HepG2 (cell line): ENCODE data around the gene LMAN2. TPM values are rescaled to one million over a fixed set of nuclear protein-coding genes. Genes with fewer than 3 reads are reported as not detected.

ENCODE experiments used
- MIER3 ChIP-seq: IDR thresholded peaks from 2 replicates; pipeline ENCODE4 v1.6.1; 2016; ENCODE audit warnings: missing compliant biosample characterization, borderline replicate concordance
- U2AF2 ChIP-seq: fragments of 200-400 bp; formaldehyde crosslinking; IDR thresholded peaks from 2 replicates; pipeline ENCODE4 v1.6.1; 2017; ENCODE audit warnings: low read depth, mild to moderate bottlenecking, low read length
- XBP1 ChIP-seq: sonication (generic); formaldehyde crosslinking; IDR thresholded peaks from 2 replicates; pipeline ENCODE4 v1.5.0; 2020; ENCODE audit warnings: missing genetic modification reagents
- ZNF230 ChIP-seq: sonication (generic); formaldehyde crosslinking; IDR thresholded peaks from 2 replicates; pipeline ENCODE4 v1.4.0; 2020; ENCODE audit warnings: mild to moderate bottlenecking, missing genetic modification reagents
- ZNF407 ChIP-seq: sonication (generic); formaldehyde crosslinking; IDR thresholded peaks from one replicate; pipeline ENCODE4 v1.5.1; 2020; ENCODE audit warnings: mild to moderate bottlenecking, missing genetic modification reagents; ENCODE audit errors: not compliant biosample characterization
- ZNF543 ChIP-seq: sonication (generic); formaldehyde crosslinking; IDR thresholded peaks from 2 replicates; pipeline ENCODE4 v1.4.0; 2020; ENCODE audit warnings: mild to moderate bottlenecking, missing genetic modification reagents
- polyA plus RNA-seq, 8 experiments: library from polyadenylated mRNA; depleted of rRNA in 3 of 8; stranded (reverse) in 7 of 8; unstranded in 1 of 8; fragments of >200 nt; fragmentation: Illumina TruSeq in 4 of 8; extraction: Trizol in 4 of 8; gene quantifications; 2 replicates each; pipeline versions ENCODE4 v1.2.1 to v1.2.3, GENCODE V29; 2011 to 2016; ENCODE audit warnings: low read depth in 4 of 8, missing spikeins in 1 of 8, mixed read lengths in 1 of 8; ENCODE audit not compliant: insufficient read depth in 1 of 8
- total RNA-seq, 5 experiments: library from RNA; depleted of rRNA; stranded (reverse); fragments of >200 nt; fragmentation: Illumina TruSeq; extraction: Trizol; gene quantifications; 2 replicates each; pipeline ENCODE4 v1.2.3, GENCODE V29; 2016; ENCODE audit warnings: low read depth in 1 of 5

The LMAN2 gene
- total and polyA plus RNA-seq, 2 of the 13 experiments (the other 11 are each of a cell fraction or from before 2014, with no cell fraction given) = 191 to 197 TPM

DNA sequence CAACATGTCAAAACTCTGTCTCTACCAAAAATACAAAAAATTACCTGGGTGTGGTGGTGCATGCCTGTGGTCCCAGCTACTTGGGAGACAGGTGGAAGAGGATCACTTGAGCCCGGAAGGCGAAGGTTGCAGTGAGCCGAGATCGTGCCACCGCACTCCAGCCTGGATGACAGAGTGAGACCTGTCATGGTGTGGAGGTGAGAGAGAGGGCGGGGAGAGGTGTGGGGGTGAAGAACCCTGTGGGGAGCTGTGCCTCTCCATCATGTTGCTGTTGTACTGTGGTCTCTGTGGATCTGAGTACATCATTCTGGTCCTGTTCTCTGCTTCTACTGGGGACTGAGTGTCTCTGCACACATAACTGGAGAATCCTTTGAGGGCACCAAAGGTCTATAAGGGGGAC, 21.4 kb upstream of the LMAN2 start (continued):
- no peak for TF ChIP-seq ZNF407
- TF ChIP-seq ZNF230 (CRISPR knock-in tag) = no peak
- TF ChIP-seq XBP1 (CRISPR knock-in tag) = no peak
- no peak for TF ChIP-seq MIER3 (CRISPR knock-in tag)
- no peak for TF ChIP-seq ZNF543 (CRISPR knock-in tag)
- no peak for TF ChIP-seq U2AF2
